DMS53 (cell line): ENCODE data around the gene TENT5A.

Source experiments
- DNase-seq: peaks from one replicate; lab custom pipeline; 2025; lab: John Stamatoyannopoulos, UW

Gene TENT5A

DNA sequence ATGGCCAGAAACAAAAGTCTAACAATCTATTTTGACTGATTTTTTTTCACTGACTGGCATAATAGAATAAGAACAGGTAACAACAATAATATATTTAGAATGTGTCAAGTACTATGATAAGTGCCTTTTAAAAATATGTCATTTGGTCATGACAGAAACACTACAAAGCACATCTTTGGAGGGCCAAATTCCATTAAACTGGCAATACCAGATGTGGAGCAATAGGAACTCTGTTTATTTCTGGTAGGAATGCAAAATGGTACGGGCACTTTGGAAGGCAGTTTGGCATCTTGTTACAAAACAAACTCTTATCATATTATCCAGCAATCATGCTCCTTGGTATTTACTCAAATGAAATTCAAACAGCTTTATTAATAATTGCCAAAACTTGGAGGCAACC, 39.3 kb downstream of the TENT5A start:
- no peak for DNase-seq

DNA sequence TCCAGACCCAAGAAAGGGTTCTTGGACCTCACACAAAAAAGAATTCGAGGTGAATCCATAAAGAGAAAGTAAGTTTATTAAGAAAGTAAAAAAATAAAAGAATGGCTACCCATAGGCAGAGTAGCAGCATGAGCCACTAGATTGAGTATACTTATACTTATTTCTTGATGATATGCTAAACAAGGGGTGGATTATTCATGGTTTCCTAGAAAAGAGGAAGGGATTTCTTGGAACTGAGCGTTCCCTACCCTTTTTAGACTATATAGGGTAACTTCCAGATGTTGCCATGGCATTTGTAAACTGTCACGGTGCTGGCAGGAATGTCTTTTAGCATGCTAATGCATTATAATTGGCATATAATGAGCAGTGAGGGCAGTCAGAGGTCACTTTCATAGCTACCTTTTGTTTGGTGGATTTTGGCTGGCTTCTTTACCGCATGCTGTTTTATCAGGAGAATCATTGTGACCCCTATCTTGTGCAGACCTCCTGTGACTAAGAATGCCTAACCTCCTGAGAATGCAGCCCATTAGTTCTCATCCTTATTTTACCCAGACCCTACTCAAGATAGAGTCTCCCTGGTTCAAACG, 44.3 kb downstream of the TENT5A start:
- DNase-seq, result no peak

DNA sequence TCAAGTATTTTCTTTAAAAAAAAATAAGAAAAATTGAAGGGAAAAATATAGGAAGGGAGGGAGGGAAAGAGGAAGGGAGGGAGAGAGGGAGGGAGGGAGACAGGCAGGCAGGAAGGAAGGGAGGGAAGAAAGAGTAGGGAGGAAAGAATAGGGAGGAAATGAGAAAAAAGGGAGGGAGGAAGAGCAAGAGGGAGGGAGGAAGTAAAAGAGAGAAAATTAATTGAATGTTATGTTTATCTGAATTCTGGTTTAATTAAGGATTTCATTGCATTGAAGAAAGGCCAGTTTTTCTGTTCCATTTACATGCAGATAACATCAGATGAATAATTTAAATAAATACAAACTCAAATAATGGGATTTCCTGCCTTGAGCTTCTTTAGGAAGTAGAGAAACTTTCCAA, 47.8 kb downstream of the TENT5A start:
- DNase-seq, result no peak

DNA sequence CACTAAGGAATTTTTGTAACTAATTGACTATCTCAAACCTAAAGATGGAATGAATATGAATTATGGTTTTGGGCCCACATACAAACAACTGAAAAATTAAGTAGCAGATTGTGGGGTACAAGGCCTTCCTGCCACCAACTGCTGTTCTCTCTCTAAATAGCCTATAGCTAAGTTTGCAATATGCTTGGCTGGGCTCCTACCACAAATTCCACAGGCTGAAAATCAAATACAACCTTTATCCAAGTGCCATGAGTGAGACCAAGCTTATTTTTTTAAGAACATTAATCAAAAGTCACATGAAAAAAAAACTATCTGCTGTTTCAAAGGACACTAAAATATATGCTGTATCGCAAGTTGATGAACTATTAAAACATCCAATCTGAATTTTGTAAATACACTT, 52.1 kb downstream of the TENT5A start:
- no peak for DNase-seq

DNA sequence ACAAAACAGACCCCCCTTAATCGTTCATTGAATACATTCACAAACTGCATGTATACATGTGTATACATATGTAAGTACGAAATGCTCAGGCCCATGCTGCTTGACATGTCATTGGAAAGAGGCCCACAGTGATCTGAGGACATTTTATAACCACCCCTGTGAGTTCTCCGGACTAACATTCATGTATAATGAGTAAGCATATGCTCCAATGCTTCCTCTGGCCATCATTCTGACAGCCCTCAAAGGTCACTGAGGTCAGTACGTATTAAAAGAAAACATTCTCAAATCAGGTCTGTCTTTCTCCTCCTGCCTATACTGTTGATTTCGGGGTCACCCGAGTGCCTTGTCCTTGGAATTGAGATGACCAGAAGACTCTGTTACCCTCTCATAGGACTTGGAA, 54.9 kb downstream of the TENT5A start:
- peak; percentile 58 for DNase-seq

DNA sequence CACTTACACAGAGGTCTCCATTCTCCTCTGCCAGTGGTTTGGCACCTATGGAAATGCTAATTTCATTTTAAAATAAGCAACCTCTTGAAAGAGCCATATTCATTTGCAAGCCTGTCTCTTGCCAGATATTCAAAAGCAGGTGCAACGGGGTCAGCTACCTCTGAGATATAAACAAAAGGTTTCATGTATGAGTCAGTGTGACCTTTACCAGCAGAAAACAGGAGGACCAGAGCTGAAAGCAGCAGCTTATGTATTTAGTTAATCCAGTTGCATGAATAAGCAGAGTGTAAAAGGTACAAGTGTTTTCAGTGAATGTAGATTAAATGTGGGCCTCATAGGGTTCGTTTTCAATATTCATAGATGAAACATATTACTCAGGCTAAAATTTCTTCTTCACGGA, 56.0 kb downstream of the TENT5A start:
- DNase-seq, result peak; percentile 95
